ENCODE data around the gene KRT39. TPM values are rescaled to one million over a fixed set of nuclear protein-coding genes. Genes with fewer than 3 reads are reported as not detected.
A peak's percentile ranks its signal among the peaks of the same experiment; 100 is the strongest.

Gene KRT39
- total and polyA plus RNA-seq, 2 of the 13 experiments (the other 11 are each of a cell fraction or from before 2014, with no cell fraction given), result 0.07 to 1.2 TPM

DNA sequence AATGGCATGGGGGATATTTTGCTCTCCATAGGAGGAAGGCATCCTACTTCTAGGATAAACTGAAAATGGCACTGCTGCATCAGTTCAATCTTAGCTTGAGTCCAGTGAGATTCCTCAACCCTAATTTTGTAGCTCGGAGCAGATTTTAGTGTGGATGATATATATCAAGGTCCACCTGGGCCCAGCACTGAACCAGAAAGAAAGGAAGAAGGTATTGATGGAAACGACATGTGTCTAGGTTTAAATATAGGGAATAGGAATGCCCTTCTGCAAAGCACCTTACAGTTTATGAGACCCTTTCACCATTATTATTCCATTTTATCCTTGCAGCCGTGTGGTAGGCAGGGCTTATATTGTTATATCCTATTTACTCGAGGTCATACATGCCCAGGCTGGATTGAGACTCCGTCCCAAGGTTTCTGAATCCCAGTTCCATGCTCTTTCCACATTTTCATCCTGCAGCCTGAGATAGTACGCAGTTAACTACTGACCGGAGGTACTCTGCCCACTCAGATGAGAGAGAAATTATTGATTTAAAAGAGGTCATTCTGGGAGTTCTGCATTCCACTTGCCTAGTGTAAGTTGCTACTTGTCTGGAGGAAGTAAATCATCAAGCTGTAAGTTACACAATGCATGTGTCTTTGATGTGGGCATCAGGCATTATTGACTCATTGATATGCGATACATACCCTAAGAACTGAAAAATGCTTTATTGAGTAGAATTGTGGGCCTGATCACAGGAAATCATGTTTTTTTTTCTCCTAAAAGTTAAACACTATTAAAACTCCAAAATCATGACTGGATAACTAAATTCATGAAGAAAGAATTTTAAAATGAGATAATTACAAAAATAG, 10.1 kb downstream of the KRT39 start (continued):
- TF ChIP-seq, protein P1, sequence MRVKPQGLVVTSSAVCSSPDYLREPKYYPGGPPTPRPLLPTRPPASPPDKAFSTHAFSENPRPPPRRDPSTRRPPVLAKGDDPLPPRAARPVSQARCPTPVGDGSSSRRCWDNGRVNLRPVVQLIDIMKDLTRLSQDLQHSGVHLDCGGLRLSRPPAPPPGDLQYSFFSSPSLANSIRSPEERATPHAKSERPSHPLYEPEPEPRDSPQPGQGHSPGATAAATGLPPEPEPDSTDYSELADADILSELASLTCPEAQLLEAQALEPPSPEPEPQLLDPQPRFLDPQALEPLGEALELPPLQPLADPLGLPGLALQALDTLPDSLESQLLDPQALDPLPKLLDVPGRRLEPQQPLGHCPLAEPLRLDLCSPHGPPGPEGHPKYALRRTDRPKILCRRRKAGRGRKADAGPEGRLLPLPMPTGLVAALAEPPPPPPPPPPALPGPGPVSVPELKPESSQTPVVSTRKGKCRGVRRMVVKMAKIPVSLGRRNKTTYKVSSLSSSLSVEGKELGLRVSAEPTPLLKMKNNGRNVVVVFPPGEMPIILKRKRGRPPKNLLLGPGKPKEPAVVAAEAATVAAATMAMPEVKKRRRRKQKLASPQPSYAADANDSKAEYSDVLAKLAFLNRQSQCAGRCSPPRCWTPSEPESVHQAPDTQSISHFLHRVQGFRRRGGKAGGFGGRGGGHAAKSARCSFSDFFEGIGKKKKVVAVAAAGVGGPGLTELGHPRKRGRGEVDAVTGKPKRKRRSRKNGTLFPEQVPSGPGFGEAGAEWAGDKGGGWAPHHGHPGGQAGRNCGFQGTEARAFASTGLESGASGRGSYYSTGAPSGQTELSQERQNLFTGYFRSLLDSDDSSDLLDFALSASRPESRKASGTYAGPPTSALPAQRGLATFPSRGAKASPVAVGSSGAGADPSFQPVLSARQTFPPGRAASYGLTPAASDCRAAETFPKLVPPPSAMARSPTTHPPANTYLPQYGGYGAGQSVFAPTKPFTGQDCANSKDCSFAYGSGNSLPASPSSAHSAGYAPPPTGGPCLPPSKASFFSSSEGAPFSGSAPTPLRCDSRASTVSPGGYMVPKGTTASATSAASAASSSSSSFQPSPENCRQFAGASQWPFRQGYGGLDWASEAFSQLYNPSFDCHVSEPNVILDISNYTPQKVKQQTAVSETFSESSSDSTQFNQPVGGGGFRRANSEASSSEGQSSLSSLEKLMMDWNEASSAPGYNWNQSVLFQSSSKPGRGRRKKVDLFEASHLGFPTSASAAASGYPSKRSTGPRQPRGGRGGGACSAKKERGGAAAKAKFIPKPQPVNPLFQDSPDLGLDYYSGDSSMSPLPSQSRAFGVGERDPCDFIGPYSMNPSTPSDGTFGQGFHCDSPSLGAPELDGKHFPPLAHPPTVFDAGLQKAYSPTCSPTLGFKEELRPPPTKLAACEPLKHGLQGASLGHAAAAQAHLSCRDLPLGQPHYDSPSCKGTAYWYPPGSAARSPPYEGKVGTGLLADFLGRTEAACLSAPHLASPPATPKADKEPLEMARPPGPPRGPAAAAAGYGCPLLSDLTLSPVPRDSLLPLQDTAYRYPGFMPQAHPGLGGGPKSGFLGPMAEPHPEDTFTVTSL (CRISPR knock-in tag; IDR thresholded peaks at IDR 0.05; ENCODE audit: borderline replicate concordance), result peak; percentile 100
- TF ChIP-seq FOXK1 (CRISPR knock-in tag; IDR thresholded peaks at IDR 0.05; ENCODE audit: borderline replicate concordance, low read depth) (peak; percentile 98), MXD4 (CRISPR knock-in tag; IDR thresholded peaks at IDR 0.05) (peak; percentile 71; the same call in 1 of the 2 replicates), ZNF30 (CRISPR knock-in tag; IDR thresholded peaks at IDR 0.05) (no peak), FOXK2 (IDR thresholded peaks at IDR 0.05) (peak; percentile 77; the same call in 1 of the 2 replicates), MTF2 (CRISPR knock-in tag; IDR thresholded peaks at IDR 0.05; ENCODE audit: borderline replicate concordance) (no peak), CBFB (CRISPR knock-in tag; IDR thresholded peaks at IDR 0.05) (peak; percentile 100), MAF1 (CRISPR knock-in tag; IDR thresholded peaks at IDR 0.05; ENCODE audit: borderline replicate concordance) (no peak), SNAPC5 (CRISPR knock-in tag; IDR thresholded peaks at IDR 0.05; ENCODE audit: borderline replicate concordance) (no peak), KDM5A (IDR thresholded peaks at IDR 0.05; ENCODE audit: borderline replicate concordance, low read length) (peak; percentile 32; the same call in 1 of the 2 replicates), SMC3 (IDR thresholded peaks at IDR 0.05; ENCODE audit: low read length) (peak; percentile 69), MED1 (CRISPR knock-in tag; IDR thresholded peaks at IDR 0.05) (peak; percentile 100), SMAD3 (CRISPR knock-in tag; IDR thresholded peaks at IDR 0.05) (peak; percentile 99), JUN (CRISPR knock-in tag; IDR thresholded peaks at IDR 0.05) (peak; percentile 100), SALL1 (CRISPR knock-in tag; IDR thresholded peaks at IDR 0.05) (peak; percentile 98), GTF2F1 (IDR thresholded peaks at IDR 0.05; ENCODE audit: low read length) (0 out of 2 replicates have a peak, but pooled peaks have one; percentile 24), ISL2 (CRISPR knock-in tag; IDR thresholded peaks at IDR 0.05) (peak; percentile 100)
- TF ChIP-seq, protein P2, sequence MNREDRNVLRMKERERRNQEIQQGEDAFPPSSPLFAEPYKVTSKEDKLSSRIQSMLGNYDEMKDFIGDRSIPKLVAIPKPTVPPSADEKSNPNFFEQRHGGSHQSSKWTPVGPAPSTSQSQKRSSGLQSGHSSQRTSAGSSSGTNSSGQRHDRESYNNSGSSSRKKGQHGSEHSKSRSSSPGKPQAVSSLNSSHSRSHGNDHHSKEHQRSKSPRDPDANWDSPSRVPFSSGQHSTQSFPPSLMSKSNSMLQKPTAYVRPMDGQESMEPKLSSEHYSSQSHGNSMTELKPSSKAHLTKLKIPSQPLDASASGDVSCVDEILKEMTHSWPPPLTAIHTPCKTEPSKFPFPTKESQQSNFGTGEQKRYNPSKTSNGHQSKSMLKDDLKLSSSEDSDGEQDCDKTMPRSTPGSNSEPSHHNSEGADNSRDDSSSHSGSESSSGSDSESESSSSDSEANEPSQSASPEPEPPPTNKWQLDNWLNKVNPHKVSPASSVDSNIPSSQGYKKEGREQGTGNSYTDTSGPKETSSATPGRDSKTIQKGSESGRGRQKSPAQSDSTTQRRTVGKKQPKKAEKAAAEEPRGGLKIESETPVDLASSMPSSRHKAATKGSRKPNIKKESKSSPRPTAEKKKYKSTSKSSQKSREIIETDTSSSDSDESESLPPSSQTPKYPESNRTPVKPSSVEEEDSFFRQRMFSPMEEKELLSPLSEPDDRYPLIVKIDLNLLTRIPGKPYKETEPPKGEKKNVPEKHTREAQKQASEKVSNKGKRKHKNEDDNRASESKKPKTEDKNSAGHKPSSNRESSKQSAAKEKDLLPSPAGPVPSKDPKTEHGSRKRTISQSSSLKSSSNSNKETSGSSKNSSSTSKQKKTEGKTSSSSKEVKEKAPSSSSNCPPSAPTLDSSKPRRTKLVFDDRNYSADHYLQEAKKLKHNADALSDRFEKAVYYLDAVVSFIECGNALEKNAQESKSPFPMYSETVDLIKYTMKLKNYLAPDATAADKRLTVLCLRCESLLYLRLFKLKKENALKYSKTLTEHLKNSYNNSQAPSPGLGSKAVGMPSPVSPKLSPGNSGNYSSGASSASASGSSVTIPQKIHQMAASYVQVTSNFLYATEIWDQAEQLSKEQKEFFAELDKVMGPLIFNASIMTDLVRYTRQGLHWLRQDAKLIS (CRISPR knock-in tag; IDR thresholded peaks at IDR 0.05), result peak; percentile 90
- TF ChIP-seq, protein P3, sequence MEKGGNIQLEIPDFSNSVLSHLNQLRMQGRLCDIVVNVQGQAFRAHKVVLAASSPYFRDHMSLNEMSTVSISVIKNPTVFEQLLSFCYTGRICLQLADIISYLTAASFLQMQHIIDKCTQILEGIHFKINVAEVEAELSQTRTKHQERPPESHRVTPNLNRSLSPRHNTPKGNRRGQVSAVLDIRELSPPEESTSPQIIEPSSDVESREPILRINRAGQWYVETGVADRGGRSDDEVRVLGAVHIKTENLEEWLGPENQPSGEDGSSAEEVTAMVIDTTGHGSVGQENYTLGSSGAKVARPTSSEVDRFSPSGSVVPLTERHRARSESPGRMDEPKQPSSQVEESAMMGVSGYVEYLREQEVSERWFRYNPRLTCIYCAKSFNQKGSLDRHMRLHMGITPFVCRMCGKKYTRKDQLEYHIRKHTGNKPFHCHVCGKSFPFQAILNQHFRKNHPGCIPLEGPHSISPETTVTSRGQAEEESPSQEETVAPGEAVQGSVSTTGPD (CRISPR knock-in tag; IDR thresholded peaks at IDR 0.05), result no peak

All from HepG2 (cell line).